Measurements from ENCODE around the gene ARRB2. TPM values are rescaled to one million over a fixed set of nuclear protein-coding genes. Genes with fewer than 3 reads are reported as not detected.

The ARRB2 gene
- total RNA-seq, 2 donors from 2014 or later = 9.0 to 22.9 TPM

DNA sequence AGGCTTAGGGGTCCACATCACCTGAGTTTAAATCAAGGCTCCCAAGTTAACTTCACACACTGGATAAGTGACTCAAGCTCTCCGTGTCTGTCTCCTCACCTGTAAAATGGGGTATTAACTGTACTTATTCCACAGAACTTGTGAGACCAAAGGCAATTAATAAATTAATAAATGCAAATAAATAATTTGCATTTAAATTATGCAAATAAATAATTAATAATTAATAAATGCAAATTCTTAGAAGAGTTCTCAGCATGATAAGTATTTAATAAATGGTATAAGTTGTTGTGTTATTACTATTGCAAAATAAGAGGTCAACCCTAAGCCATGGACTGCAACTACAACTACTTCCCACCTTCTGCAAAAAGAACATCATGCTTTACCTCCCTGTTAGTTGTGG lies 43.0 kb downstream of the ARRB2 start:
- DNase-seq (ENCODE audit: low spot score) = no peak
- peaks cover 0 to under 1% of the 10 kb centered on the region in 2 donors for H3K4me1 ChIP-seq
- H3K36me3 ChIP-seq = no peaks in the 10 kb centered on the region
- H3K27ac ChIP-seq = no peak overlapping the region
- TF ChIP-seq, protein P1, sequence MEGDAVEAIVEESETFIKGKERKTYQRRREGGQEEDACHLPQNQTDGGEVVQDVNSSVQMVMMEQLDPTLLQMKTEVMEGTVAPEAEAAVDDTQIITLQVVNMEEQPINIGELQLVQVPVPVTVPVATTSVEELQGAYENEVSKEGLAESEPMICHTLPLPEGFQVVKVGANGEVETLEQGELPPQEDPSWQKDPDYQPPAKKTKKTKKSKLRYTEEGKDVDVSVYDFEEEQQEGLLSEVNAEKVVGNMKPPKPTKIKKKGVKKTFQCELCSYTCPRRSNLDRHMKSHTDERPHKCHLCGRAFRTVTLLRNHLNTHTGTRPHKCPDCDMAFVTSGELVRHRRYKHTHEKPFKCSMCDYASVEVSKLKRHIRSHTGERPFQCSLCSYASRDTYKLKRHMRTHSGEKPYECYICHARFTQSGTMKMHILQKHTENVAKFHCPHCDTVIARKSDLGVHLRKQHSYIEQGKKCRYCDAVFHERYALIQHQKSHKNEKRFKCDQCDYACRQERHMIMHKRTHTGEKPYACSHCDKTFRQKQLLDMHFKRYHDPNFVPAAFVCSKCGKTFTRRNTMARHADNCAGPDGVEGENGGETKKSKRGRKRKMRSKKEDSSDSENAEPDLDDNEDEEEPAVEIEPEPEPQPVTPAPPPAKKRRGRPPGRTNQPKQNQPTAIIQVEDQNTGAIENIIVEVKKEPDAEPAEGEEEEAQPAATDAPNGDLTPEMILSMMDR (IDR thresholded peaks at IDR 0.05) = no peak
- H3K4me3 ChIP-seq = no peak overlapping the region
- no peaks in the 10 kb centered on the region for H3K27me3 ChIP-seq
- no peaks in the 10 kb centered on the region for H3K9me3 ChIP-seq

DNA sequence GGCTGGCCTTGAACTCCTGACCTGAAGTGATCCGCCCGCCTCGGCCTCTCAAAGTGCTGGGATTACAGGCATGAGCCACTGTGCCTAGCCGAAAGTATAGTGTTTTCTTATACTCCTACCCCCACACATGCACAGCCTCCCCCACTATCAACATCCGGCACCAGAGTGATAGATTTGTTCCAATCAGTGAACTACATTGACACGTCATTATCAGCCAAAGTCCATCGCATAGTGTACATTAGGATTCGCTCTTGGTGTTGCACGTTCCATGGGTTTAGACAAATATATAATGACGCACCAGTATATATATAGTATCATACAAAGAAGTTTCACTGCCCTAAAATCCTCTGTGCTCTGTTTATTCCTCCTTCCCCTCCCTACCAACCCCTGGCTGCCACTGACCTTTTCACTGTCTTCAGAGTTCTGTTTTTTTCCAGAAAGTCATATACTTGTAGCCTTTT lies 49.4 kb downstream of the ARRB2 start:
- Histone ChIP-seq H3K27ac (no peak overlapping the region), H3K4me1 (no peaks in the 10 kb centered on the region), H3K9me3 (no peaks in the 10 kb centered on the region), H3K4me3 (no peak overlapping the region), H3K27me3 (no peaks in the 10 kb centered on the region), H3K36me3 (no peaks in the 10 kb centered on the region)
- no peak for DNase-seq (ENCODE audit: low spot score)
- TF ChIP-seq, protein P1 (IDR thresholded peaks at IDR 0.05) = no peak

DNA sequence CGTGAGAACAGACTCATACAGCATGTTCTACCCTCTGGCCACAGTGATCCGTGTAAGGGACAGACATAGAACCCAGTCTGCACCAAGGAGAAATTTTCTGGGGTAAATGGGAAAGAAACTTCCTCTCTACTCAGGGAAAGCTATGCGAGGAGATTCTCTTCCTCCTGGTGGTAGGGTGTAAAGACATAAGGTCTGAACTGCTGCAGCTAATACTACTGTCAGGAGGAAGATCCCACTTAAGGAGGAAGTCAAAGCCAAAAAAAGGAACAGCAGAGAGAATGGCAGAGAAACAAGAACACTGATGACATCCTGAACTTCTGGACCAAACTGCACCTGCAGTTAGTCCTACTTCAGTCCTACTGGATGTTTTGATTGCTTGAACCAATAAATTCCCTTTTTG lies 54.2 kb downstream of the ARRB2 start:
- H3K4me3 ChIP-seq = no peak overlapping the region
- no peak overlapping the region for H3K27ac ChIP-seq

DNA sequence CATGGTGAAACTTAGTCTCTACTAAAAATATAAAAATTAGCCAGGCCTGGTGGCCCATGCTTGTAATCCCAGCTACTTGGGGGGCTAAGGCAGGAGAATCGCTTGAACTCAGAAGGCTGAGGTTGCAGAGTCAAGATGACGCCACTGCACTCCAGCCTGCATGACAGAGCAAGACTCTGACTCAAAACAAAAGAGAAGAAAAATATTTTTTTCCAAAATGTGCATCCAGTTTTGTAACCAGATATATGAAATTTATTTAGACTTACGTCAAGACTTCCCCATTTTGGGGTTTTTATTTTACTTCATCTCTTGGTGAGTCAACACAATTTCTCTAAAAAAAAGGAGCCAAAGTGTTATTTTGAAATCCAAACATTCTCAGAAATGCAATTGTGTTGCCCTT lies 55.8 kb downstream of the ARRB2 start:
- Histone ChIP-seq H3K27me3 (no peaks in the 10 kb centered on the region), H3K36me3 (no peaks in the 10 kb centered on the region), H3K4me3 (no peak overlapping the region), H3K4me1 (no peaks in the 10 kb centered on the region), H3K27ac (peak overlapping the region; percentile 10 to 14), H3K9me3 (no peaks in the 10 kb centered on the region)
- no peak for DNase-seq (ENCODE audit: low spot score)
- TF ChIP-seq, protein P1 (IDR thresholded peaks at IDR 0.05) = no peak

More for the DNA sequence above, 54.2 kb downstream of the ARRB2 start:
- Histone ChIP-seq H3K27me3 (no peaks in the 10 kb centered on the region), H3K36me3 (no peaks in the 10 kb centered on the region), H3K9me3 (no peaks in the 10 kb centered on the region), H3K4me1 (no peaks in the 10 kb centered on the region)
- TF ChIP-seq, protein P1 (IDR thresholded peaks at IDR 0.05) = no peak
- DNase-seq (ENCODE audit: low spot score) = no peak

DNA sequence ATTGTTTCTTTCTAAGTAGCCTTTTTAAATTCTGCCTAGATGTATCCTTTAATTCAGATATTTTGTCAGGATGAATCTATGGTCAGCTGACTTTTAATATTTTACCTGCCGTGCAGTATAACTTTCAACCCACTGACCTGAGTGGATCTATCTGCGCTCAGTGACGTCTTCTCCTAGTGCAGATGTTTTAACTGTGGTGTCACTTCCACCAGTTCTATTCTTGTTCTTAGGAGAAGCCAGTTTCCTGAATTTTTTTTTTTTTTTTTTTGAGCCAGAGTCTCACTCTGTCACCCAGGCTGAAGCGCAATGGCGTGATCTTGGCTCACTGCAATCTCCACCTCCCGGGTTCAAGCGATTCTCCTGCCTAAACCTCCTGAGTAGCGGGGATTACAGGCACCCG lies 56.3 kb downstream of the ARRB2 start:
- H3K4me1 ChIP-seq = no peaks in the 10 kb centered on the region
- no peak overlapping the region for H3K27ac ChIP-seq
- TF ChIP-seq, protein P1 (IDR thresholded peaks at IDR 0.05) = no peak

DNA sequence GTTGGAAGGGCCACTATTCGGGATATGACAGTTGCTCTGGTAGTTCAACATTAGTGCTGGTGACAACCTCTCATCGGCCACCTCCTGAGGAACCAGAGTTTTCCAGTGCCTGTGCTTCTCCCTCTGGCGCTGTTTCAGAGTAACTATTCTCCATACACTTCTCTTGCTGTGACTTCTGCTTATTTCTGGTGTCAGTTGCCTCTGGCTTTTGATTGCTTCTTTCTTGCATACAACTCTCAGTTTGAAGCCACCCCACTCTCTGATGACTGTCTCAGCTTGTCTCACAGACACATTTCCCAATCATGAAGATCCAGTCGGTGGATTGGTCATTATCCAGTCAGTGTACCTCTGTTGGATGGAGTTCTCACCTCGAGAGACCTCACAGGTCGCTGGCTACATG lies 57.9 kb downstream of the ARRB2 start:
- DNase-seq (ENCODE audit: low spot score) = no peak
- Histone ChIP-seq H3K36me3 (no peaks in the 10 kb centered on the region), H3K9me3 (no peaks in the 10 kb centered on the region), H3K4me3 (no peak overlapping the region), H3K27me3 (no peaks in the 10 kb centered on the region), H3K4me1 (no peaks in the 10 kb centered on the region), H3K27ac (no peak overlapping the region)
- TF ChIP-seq, protein P1 (IDR thresholded peaks at IDR 0.05) = no peak

More for the DNA sequence above, 56.3 kb downstream of the ARRB2 start:
- Histone ChIP-seq H3K4me3 (no peak overlapping the region), H3K36me3 (no peaks in the 10 kb centered on the region), H3K27me3 (no peaks in the 10 kb centered on the region), H3K9me3 (no peaks in the 10 kb centered on the region)
- DNase-seq (ENCODE audit: low spot score) = no peak
